GM18511 (cell line): Measurements from ENCODE around the gene GPBP1L1.
A peak's percentile ranks its signal among the peaks of the same experiment; 100 is the strongest.
"Not testable (repeated sequence)": the region's sequence is repeated elsewhere in the genome, so short reads cannot be mapped to it uniquely, and the experiment has no call there.

Experiments used
- ATAC-seq: cut with Tn5 transposase; IDR thresholded peaks from one replicate; pipeline ENCODE4 v1.9.1; 2021; ENCODE audit warnings: mild to moderate bottlenecking, moderate library complexity; ENCODE audit not compliant: unreplicated experiment

Gene GPBP1L1, protein sequence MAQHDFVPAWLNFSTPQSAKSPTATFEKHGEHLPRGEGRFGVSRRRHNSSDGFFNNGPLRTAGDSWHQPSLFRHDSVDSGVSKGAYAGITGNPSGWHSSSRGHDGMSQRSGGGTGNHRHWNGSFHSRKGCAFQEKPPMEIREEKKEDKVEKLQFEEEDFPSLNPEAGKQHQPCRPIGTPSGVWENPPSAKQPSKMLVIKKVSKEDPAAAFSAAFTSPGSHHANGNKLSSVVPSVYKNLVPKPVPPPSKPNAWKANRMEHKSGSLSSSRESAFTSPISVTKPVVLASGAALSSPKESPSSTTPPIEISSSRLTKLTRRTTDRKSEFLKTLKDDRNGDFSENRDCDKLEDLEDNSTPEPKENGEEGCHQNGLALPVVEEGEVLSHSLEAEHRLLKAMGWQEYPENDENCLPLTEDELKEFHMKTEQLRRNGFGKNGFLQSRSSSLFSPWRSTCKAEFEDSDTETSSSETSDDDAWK

DNA sequence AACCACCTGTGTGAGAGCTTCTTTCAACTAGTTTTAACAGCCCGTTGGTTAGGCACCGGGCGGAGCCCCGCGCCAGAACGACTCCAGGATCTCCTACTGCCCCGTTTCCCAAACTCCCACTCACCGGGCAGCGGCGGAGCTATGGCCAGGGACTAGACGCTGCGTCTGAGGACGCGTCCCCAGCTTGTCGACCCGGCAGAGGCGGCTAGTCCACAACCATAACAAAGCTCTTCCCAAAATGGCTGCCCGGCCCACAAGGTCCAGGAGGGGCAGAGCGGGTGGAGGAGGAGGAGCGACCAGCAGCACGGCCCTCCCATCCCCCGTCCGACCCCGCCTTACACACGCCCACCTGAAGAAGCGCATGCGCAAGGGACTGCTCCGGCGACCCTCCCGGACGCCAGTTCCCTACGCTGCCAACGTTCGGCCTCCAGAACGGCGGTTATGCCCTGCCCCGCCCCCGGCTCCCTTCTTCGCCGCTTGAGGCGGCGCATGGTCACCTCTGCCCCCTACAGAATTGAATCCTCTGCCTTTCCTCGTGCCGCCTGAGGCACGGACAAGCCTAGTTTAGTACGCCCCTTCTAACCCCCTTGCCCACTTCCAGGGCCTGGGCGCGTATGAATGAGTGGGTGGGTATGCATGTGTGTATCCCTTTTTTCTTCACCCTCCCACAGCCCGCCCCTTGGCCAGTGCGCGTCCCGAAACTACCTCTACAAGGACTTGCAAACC, at the start of gene GPBP1L1:
Gene GPBP1L1 (minus strand): TSS at position 246 of the 726 bp plus-strand sequence. CDS start 27,446 bp downstream, outside the sequence.
- peak; percentile 61 for ATAC-seq

DNA sequence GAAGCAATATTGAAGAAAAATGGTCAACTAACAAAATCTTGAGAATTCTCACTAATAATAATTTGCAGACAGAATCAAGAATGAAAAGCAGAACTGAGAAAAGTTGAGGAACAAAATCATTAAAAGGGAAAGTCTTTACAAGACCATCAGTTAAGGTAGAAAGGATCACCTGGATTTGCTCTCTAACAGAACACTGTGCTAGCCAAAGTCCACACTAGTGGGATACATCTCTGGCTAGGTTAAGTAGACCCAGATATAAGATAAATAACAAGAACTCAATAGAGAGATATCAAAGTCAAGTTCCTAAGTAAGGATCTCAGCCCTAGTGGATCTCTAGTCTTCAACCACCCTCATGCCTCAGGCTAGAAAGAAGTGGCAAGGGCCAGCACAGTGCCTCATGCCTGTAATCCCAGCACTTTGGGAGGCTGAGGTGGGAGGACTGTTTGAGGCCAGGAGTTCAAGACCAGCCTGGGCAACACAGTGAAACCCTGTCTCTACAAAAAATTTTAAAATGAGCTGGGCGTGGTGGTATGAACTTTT, 44.5 kb upstream of the GPBP1L1 start:
- no peak for ATAC-seq

DNA sequence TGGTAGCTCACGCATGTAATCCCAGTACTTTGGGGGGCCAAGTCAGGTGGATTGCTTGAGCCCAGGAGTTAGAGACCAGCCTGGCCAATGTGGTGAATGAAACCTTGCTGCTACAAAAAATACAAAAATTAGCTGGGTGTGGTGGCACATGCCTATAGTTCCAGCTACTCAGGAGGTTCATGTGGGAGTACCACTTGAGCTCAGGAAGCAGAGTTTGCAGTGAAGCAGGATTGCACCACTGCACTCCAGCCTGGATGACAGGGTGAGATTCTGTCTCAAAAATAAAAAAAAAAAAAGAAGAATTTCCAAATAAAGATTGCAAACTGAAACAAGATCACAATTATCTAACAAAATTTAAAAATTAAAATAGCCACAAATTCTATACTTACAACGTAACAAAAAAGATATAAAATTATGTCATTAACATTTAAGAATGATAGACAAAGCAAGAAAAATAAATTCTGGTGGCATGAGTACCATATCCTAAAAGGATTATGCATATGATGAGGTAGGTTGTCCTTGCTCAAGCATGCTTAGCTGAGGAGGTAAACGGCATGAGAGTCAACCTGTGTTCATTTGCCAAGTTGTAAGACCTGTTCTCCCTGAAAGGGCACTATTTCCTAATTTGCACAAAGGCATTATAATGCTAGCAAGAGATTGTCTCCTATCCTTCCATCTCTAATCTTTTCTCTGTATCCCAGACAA, 43.9 kb upstream of the GPBP1L1 start:
- ATAC-seq: no peak

DNA sequence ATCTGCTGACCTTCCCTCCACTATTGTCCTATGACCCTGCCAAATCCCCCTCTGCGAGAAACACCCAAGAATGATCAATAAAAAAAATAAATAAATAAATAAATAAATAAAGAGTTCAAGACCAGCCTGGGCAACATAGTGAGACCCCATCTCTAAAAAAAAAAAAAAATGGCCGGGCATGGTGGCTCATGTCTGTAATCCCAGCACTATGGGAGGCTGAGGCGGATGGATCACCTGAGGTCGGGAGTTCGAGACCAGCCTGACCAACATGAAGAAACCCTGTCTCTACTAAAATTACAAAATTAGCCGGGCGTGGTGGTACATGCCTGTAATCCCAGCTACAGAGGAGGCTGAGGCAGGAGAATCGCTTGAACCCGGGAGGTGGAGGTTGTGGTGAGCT, 39.7 kb upstream of the GPBP1L1 start:
- not testable (repeated sequence) for ATAC-seq

DNA sequence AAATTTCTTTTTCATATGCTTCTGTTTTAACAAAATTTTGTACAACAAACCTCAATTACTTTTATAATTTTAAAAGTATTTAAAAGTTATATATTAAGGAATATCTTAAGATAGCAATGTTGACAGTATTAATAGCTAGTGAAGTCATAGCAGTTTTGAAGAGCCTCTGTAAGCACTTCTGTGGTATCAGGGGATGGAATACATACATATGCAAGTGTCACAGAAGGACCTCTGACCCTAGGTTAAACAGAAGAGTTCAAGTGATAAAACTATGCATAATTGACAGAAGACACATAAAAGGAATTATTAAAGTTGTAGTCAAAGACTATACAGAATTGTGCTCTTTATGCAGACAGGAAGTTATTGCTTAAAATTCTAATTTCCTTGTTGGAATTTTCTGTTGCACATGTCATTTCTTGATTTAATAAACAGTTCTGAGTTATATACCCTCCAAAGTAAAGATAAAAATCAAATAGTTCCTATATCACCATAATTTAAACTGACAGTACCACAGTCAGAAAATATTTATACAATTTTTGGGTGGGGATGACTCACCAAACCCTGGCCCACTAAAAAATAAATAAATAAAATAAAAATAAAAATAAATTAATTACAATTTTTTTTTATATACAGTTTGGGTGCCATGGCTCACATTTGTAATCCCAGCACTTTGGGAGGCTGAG, 37.1 kb upstream of the GPBP1L1 start:
- no peak for ATAC-seq

DNA sequence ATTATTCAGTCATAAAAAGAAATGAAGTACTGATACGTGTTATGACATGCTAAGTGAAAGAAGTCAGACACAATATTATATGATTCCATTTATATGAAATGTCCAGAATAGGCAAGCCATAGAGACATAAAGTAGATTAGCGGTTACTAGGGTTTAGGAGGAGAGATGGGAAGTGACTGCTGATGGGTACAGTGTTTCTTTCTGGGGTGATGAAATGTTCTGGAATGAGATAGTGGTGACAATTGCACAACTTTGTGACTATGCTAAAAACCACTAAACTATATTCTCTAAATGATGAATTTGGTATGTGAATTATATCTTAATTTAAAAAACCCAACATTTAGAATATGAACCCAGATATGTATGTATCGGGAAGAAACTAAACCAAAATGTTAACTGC, 36.5 kb upstream of the GPBP1L1 start:
- ATAC-seq: no peak

DNA sequence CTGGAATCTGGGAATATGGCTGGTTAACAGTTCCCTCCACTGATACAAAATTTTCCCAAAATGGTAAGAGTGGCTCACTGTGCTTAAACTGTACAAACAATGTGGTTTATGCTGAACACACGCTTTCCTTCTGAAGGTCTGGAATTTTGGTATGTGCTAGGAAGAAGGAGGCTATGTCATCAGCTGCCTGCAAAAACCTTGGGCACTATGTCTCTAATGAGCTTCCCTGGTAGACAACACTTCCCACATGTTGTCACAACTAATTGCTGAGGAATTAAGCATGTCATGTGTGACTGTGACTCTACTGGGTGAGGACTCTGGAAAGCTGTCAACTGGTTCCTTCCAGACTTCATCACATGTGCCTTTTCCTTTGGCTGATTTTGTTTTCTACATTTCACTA, 34.9 kb upstream of the GPBP1L1 start:
- ATAC-seq: no peak

DNA sequence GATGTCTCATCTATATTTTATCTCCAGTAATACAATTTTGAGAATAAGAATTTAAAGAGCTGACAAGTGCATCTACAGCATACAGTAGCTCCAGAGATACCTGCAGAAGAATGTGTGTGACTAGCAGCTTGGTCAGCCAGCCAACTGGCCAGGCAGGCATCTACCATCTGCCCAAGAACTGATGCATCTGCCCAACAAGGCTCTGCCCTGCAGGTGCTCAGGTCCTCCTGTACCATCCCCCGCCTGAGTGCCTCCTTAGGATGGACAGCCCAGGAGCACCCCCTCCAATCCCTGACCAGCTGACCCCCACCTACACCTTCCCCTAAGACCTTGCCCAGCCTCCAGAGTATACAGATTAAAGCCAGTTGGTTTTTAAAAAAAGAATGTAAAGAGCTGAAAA, 32.0 kb upstream of the GPBP1L1 start:
- ATAC-seq: no peak

DNA sequence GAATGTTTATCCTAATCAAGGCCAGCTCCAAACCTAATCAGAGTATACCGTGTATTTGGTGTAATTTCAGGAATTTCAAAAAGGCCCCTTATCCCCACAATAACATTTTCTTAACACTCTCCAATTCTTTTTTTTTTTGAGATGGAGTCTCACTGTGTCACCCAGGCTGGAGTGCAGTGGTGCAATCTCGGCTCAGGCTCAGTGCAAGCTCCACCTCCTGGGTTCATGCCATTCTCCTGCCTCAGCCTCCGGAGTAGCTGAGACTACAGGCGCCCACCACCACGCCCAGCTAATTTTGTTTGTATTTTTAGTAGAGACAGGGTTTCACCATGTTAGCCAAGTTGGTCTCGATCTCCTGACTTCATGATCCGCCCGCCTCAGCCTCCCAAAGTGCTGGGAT, 31.1 kb upstream of the GPBP1L1 start:
- not testable (repeated sequence) for ATAC-seq

DNA sequence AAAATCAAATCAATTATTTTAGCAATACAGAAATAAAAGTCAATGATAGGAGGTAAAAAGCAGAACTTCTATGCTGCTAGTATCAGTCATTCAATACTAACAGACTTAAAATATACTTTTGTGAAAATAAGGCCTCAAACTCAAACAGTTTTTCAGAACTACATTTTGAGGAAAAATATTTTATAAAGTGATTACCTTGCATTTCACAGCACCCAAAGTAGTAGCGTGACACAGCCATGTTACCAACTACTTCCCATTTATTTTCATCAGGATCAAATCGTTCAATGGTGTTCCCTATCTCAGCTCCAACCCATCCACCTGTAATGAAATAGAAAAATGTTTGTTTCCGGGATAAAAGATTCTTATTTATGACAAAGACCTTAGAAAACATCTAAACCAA, 30.4 kb upstream of the GPBP1L1 start:
- ATAC-seq: no peak

DNA sequence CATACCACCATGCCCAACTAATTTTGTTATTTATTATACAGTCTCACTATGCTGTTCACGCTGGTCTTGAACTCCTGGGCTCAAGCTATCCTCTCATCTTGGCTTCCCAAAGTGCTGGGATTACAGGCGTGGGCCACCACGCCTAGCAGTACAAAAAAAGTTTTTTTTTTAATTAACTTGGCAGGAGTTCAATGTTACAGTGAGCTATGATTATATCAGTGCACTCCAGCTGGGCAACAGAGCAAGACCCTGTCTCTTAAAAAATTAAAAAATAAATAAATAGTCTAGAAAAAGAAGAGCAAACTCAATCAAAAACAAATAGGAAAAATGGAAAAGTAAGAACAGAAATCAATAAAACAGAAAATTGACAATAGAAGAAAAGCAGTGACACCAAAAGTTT, 27.4 kb upstream of the GPBP1L1 start:
- ATAC-seq: no peak

DNA sequence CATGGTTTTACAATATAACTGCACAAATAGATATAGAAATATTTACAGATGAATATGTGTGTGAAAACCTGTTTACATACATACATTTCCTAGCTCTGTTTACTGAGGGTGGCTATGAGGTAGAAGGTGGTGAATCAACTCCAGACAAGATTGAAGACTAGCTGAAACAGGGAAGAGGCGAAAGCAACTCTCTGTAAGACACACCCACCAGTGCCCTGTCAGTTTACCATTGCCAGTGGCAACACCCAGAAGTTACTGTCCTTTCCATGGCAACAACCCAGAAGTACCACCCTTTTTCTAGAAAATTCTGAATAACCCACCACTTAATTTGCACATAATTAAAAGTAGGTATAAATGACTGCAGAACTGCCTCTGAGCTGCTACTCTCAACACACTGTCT, 18.3 kb upstream of the GPBP1L1 start:
- ATAC-seq: no peak

DNA sequence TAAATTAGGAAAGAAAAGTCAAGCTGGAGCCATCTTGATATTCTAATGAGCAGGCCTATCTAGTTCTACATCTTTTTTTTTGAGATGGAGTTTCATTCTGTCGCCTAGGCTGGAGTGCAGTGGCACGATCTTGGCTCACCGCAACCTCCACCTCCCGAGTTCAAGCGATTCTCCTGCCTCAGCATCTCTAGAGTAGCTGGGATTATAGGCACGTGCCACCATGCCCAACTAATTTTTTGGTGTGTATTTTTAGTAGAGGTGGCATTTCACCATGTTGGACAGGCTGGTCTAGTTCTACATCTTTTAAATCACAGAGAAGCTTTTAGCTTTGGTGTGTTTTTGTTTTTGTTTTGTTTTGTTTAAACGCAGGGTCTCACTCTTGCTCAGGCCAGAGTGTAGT, 8.5 kb upstream of the GPBP1L1 start:
- no peak for ATAC-seq

DNA sequence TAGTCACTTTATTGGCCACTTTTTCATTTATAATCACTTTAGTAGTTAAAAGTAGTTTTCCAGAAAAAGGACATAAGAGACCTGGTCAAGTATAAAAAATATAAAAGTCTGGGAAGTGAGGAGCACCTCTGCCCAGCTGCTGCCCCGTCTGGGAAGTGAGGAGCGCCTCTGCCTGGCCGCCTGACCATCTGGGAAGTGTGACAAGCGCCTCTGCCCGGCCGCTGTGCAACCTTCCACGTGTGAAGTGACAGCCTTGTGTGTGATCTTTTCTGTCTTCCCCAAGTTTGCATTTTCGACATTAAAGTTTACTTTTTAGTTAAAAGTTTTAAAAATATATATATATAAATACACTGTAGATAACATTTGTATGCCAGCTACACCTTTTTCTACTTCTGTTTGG, 7.5 kb upstream of the GPBP1L1 start:
- not testable (repeated sequence) for ATAC-seq

DNA sequence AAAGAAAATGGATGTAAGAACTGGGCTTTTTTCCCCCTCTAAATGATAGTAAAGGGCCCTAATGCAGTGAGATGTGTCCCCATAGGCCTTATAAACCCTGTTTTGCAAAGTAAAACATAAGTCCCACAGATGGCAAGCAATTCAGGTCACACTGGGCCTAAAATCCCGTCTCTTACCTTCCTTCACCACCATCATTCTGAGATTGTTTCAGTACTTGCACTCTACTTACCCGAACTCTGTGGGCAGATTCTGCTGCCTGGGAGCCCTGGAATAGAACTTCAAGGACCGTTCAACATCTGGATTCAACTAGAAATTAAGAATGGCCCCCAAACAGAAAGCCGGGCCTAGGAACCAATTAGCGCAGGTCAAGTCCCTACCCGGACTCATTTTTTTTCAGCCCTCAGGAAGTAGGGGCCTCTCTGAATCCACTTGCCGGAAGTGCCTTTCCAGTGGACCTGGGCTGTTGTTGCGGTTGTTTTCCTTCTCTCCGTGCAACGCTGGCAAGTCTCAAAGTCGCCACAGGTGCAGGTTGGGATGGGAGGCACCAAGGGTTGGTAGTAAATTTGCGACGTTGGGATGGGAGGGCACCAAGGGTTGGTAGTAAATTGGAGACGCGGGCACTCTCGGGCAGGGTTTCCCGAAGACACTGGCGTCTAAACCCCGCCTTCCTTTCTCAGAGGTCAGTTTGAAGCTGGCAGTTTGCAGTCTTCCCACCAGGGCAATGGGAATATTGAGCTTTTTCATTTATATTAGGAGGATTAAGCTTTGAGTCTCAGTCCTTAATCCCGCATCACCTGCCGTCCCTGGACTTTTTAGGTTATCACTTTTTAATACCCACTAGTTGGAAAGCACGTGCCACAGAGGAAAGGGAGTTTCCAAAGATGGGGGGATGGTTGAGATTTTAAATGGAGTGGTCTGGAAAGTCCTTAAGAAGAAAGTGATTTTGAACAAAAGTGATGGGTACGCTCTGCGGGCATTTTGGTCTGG, 1.7 kb upstream of the GPBP1L1 start, which contains the start of gene TMEM69:
Gene TMEM69 (plus strand): TSS at position 428 of the 987 bp plus-strand sequence. CDS start 2,888 bp downstream, outside the sequence.
- no peak for ATAC-seq

DNA sequence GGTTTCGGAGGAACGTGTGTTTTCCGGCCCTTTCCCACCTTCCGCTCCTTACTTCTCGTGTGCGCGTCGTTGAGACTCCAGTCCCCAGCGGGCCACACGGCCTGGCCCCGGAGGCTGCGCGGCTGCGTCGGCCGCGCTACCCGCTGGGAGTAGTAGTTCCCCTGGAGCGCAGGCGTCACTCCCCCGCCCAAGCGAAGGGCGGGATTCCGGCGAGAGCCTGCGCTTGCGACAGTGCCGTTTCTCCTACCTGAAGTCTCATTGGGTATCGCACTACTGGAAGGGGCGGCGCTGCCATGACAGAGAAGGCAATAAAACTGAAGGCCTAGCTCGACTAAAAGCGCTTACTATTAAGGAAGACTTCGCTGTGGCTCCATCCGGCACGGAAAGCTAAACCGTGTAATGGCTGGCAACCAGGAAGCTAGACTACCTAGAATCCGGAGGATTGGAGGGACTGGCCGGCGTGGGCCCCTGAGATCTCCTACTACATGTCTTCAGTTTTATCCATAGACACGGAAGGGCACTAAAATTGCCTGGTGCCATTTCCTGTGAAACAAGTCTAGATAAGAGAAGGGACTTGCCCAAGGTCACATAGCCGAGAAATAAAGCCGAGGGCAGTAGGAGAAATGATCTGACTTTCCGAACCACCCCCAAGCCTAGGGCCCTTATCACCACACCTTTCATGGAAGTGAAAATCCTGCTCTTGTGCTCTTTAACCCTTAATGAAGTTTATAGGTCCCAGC, 851 bp upstream of the GPBP1L1 start:
- ATAC-seq: peak; percentile 88

DNA sequence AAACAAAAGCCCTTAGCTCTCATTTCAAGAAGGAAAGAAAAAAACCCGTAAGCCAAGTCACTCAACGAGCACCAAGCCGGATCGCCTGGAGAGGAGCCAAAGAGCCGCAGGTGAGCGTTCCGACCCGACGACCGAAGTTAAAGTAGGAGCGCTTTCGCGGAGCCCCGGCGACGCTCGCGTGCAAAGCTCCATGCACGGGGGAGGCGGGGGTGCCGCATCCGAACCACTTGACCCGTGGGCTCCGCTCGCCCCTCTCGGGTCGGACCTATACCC, 382 bp downstream of the GPBP1L1 start:
- ATAC-seq: peak; percentile 26

DNA sequence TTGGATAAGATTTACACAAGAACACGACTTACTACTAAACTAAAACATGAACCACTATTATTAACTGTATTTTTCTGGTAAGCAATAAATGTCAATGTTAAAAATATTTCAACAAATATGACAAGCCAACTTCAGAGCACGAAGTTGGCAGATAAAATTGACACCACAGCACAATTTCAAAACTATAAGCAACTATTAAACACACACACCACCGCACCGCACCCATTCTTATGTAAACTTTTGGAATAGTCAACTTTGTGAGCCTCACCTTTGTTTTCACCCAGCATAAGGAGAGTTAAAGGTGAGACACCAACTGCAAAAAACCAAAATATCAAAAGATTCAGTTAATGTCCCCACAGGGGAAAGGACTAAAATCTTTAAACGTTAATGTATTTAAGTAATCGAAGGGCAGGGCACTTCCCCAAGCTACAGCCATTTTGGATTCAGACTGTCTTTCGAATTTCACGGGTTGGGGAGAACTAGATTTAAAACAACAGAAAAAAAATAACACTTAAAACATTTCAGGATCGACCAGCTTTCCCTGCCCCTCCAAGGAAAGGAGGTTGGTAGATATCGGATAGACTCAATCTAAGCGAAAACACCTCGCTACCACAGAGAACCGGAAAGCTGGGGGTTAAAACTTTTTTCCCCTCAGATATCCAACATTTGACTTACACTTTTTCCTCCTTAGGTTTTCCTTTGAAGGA, 872 bp downstream of the GPBP1L1 start:
- no peak for ATAC-seq
